SK-N-DZ (cell line): ENCODE data around the gene WWOX.

Experiments
- DNase-seq: peaks from one replicate; pipeline ENCODE4 v3.0.0-alpha.2; 2015; ENCODE audit warnings: low spot score

WWOX gene

GRCh38 chr16:78390508-78391324, 291.3 kb downstream of the WWOX start:
- DNase-seq: no peak

DNA sequence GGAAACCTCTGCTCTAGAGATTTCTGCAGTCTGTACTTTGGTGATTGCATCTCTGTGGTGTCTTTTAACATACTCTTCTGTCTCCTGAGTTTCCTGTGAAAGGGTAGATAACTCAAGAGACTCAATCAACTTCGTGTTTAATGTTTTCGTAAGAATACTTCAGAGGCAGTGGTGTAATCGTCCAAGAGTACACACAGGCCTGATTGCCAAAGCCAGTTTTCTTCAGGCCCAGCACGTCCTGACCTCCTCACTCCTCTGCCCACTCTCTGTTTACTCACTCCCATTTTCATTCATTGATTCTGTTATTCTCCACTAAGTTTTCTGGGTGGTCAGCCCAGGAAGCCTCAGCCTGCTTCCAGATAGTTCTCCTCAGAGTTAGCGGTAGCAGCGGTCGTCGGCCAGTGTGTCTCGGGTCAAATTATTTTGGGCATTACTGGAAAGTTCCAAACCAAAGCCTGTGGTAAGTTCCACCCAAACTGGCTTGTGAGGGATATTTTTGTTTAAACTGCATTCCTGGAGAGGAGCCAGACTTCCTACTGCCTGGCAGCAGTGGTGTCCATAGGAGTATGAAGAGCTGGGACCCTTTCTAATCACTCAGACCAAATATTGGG, 293.2 kb downstream of the WWOX start:
- DNase-seq: no peak

DNA sequence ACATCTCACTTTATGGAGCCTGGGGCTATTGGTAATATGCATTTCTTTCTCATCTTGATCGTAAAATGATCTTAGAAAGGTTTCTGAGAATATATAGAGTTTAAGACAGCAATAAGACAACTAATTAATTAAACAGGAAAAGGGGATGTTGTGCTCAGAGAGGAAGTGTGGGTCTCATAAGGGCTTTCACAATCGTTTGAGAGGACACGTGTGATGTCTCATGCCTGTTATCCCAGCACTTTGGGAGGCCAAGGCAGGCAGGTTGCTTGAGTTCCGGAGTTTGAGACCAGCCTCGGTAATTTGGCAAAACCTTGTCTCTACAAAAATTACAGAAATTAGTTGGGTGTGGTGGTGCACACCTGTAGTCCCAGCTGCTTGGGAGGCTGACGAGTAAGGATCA, 295.6 kb downstream of the WWOX start:
- no peak for DNase-seq

DNA sequence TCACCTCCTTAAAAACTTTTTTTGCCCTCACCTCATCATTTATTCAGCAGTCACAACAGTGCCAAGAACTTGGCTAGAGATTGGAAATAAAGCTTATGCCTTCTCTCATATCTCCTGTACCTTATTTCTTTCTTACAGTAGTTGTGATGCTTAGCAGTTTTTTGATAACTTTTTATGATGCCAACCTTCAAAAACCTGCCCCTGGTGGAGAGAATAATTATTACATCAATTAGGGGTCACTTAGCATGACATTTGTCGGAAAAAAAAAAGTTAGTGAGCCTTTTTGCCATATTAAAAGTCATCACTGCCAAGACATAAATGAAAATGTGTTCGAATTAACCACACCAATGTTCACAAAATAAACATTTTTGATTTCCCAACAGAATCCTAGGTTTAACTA, 296.6 kb downstream of the WWOX start:
- no peak for DNase-seq

- no peak for DNase-seq
Measured at GRCh38 chr16:78396673-78397072, 297.2 kb downstream of the WWOX start.

DNA sequence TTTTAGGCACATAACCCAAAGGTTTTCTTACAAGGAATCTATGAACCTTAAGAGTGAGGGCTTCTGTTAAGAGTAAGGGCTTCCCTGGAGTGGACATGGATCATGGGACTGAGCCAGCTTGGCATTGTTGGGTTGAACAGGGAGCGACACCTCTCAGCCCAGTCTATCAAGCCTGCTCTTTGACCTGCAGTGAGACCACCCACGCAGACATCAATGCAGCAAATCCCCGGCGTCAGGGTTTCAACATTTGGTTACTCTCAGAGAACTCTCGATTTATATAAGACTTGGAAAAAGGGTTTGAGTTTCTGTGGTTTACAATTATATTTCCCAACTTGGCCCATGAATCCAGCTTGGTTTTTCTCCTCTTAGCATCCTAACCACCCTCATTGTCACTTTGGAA, 299.9 kb downstream of the WWOX start:
- no peak for DNase-seq

- DNase-seq: peak; percentile 89
Measured at GRCh38 chr16:78402833-78403232, 303.4 kb downstream of the WWOX start.

DNA sequence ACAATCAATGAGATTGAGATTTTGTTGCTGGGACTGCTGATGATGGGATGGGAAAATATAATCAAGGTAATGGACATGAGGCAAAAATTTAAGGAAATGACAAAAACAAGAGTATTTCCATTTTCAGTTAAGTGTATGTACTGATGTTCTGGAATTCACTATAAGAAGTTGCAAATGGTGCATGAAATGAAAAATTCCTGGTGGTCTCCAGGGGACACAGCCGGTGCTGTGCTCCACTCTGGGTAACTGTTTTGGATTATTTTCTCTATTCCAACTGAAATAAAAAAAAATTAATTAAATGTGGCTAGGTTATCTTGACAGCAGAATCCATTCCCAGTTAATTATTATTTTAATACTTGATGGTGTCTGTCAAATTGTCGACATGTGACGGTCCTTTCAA, 305.6 kb downstream of the WWOX start:
- DNase-seq: no peak

DNA sequence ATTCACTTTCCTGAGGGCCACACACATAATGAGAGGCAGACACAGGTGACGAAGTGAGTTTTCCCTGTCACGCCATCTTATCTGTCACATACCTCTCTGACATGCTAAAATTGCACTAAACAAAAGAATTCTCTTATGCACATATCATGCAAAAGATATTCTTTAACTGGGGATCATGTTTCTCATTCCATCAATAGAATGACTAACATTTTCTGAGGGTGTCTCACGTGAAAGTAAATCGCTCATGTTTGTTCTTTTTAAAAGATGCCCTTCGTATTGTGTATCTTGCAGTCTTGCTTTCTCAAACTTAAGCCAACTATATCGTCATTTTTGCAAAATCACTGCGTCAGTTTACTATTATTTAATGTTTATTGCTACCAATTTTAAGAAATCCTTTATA, 306.4 kb downstream of the WWOX start:
- no peak for DNase-seq

DNA sequence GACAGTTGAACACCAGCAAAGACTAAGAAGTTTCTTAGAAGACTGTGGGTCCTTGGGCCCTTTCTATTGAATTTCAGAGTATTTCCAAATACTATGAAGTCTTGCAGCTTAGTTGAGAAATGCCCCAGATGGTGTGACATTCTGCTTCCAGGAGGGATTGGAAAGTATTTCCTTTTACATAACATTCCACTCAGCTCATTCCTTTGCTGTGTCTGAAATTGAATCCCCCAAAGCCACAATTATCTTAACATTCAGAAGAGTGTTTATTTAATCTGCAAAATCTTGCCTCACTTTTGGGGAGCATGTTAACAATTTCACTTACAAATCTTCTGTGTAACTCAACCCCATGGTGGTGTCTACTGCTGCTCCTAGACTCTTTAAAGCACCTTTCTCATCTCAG, 307.7 kb downstream of the WWOX start:
- no peak for DNase-seq

DNA sequence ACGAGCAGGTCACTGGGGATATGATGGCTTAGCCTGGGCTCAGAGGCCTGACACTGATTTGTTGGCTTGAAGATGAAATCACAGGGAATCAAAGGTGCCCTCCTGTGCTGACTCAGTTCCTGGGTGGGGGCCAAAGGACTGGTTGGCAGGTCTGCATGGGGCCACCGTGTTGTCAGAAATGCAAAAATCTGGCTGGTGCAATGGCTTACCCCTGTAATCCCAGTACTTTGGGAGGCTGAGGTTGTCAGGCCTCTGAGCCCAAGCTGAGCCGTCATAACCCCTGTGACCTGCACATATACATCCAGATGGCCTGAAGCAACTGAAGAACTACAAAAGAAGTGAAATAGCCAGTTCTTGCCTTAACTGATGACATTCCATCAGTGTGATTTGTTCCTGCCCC, 314.2 kb downstream of the WWOX start:
- no peak for DNase-seq

DNA sequence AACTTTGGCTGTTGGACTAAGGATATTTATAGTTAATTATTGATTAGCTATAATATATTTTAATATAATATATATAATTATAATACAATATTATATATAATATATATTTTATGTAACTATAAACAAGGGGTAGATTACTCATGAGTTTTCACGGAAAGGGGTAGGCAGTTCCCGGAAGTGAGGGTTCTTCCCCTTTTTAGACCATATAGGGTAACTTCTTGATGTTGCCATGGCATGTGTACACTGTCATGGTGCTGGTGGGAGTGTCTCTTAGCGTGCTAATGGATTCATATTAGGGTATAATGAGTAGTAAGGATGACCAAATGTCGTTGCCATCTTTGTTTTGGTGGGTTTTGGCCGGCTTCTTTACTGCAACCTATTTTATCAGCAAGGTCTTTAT, 315.6 kb downstream of the WWOX start:
- no peak for DNase-seq

GRCh38 chr16:78415669-78416068, 316.2 kb downstream of the WWOX start:
- DNase-seq: no peak

DNA sequence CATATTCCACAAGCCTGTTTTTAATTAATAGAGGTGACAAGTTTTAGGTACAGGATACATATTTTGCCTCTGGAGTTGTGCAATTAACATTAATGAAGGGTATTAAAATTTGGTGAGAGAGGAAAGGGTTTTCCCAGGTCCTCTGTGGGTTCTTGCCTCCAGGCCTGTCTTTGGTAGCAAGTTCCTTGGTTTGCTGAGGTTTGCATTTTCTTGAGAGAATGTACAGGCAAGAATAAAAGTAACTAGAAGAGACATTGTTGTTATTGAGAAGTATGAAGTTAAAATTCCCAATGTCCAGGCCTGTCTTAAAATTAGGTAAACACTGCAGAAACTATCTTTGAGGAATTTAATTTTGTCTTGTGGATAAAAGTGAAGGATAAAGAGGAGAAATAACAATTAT, 316.9 kb downstream of the WWOX start:
- no peak for DNase-seq

- DNase-seq: peak; percentile 61
Measured at GRCh38 chr16:78421181-78421708, 321.8 kb downstream of the WWOX start.

DNA sequence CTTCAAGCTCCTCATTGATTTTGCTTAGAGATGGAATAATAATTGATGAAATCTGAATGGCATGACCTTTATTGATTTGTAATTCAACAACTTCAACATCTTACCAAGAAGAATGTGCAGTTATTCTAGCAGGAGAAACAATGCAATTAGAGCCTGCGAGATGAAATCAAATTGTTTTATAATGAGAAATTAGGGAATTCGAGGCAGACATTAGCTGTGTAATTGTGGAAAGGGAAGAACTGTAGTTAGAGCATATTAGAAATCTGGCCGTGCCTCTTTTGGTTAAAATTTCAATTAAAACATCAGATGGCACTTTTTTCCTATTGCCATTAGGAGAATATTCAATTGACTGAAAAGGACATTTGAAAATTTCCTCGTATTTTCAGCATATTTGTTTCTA, 325.8 kb downstream of the WWOX start:
- DNase-seq: no peak

DNA sequence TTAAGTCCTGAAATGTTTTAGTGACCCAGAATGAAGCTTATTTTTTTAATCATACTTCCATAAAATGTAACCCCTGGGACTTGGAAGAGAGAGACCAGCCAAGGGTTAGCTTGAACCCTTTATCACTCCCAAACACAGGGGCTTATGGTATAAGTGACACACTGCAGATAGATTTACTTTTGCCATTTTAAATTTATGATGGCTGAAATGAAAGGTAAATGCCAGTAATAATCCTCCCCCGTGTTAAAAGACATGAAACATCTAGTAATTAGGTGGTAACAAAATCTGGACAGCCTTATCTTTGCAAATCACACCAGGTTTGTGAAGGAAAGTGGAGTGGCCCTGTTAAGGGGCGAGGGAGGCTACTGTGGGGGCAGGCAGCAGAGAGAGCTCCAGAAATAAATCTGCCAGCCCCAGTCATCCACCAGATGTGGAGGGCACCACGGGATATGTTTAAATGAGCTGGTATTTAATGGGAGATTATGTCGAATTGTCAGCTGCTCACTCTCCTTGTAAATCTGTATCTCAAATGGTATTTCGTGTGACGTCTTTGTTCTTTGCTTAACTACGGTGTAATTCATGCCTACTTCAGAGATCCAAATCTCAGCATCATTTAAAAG, 326.5 kb downstream of the WWOX start:
- peak; percentile 94 for DNase-seq

DNA sequence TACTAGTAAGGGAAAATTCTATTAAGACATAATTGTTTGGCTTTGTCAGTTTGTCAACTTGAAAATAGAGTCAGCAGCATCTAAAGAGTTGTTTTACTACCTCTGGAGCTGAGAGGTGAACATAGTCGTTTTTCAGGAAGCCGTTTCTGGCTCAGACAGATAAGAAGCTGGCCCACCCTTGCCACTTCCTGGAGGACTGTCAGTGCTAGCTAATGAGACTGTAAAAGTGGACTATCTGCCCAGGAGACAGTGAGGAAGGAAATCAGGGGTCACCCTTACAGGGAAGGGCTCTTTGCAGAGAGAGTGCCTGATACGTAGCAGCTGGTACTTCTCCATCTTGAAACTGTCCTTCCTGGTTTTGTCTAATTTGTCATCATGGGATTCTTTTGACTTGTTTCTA, 328.7 kb downstream of the WWOX start:
- no peak for DNase-seq

GRCh38 chr16:78430281-78430680, 330.8 kb downstream of the WWOX start:
- no peak for DNase-seq

- no peak for DNase-seq
Measured at GRCh38 chr16:78431004-78431670, 331.7 kb downstream of the WWOX start.

DNA sequence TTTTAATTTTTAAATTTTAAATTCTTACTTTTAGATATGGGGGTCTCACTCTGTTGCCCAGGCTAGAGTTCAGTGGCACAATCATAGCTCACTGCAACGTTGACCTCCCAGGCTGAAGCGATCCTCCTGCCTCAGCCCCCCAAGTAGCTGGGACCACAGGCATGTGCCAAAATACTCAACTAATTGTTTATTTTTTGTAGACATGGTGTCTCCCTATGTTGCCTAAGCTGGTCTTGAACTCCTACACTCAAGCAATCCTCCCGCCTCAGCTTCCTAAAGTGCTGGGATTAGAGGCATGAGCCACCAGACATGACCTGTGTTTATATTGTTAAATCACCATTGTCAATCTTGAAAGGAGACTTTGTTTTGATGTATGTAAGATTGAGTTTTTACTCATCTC, 332.2 kb downstream of the WWOX start:
- DNase-seq: no peak

DNA sequence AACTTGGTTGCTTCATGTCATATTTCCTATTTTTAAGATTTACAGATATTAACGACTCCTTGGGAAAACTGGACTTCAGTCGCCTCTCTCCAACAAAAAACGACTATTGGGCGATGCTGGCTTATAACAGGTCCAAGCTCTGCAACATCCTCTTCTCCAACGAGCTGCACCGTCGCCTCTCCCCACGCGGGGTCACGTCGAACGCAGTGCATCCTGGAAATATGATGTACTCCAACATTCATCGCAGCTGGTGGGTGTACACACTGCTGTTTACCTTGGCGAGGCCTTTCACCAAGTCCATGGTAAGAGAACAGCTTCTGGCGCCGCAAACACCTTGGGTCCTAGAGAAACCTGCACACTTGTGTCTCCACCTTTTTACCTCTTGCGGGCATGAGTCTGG, 333.0 kb downstream of the WWOX start:
- DNase-seq: no peak
